ENCODE results near the gene DBET. TPM values are rescaled to one million over a fixed set of nuclear protein-coding genes. Genes with fewer than 3 reads are reported as not detected.

The DBET gene
- polyA plus RNA-seq, 4 donors: not detected

Other genes starting within 250 kb of the DBET start
- 10 to 100 TPM; 53.2 to 67.8 (median 63.6) TPM for gene FRG1, start 123.6 kb upstream of the DBET start, polyA plus RNA-seq (ENCODE audit: insufficient read length in 4 of 4)
- gene FRG2, start 37.2 kb upstream of the DBET start, polyA plus RNA-seq (ENCODE audit: insufficient read length in 4 of 4): not detected
- under 1 TPM in 3 of 4 donors, not detected in 1; 0.27 to 0.98 (median 0.89) TPM for gene DUX4, start 109.3 kb downstream of the DBET start, polyA plus RNA-seq (ENCODE audit: insufficient read length in 4 of 4)